HG03342 (cell line): ENCODE results near the gene RNF167.
A peak's percentile ranks its signal among the peaks of the same experiment; 100 is the strongest.

Source experiments
- ATAC-seq: cut with Tn5 transposase; IDR thresholded peaks from one replicate; pipeline ENCODE4 v1.9.1; 2021; ENCODE audit warnings: mild to moderate bottlenecking, moderate library complexity; ENCODE audit not compliant: unreplicated experiment

The RNF167 gene

DNA sequence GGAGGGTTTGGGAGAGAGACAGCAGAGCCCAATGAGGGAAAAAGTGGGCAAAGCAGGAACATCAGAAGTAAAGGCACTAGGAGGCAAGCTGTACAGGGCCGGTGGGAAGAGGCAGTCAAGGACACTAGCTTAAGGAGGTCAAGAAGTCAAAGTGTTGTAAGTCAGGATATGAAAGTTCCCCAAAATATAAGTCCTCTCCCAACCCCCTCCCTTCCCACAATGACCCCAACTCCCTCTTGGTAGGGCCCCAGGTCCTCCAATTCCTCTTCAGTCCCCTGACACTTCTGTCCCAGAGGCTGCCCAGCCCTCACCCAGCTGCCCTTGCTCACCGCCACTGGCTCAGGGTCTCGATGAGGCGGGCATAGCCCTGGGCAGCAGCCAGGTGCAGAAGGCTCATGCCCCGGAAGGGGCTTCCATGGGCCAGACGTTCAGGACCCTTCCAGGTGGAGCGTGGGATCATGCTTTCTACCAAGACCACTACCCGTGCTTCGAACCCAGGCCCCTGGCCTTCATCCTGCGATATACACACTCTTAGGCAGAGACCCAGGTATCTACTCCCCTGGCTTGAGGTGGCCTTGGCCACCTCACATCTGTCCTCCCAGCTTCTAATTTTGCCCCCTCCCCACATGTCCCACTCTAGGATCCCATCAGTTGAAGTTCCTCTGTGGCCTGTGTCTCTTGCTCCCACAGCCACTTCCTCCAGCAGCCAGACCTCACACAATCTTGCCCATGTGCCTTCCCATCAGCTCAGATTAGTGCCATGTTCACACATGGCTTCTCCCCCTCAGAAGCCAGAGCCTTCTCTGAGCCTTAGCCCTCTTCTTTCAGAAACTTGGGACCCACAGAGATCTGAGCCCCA is 33.4 kb downstream of the RNF167 start:
- no peak for ATAC-seq

DNA sequence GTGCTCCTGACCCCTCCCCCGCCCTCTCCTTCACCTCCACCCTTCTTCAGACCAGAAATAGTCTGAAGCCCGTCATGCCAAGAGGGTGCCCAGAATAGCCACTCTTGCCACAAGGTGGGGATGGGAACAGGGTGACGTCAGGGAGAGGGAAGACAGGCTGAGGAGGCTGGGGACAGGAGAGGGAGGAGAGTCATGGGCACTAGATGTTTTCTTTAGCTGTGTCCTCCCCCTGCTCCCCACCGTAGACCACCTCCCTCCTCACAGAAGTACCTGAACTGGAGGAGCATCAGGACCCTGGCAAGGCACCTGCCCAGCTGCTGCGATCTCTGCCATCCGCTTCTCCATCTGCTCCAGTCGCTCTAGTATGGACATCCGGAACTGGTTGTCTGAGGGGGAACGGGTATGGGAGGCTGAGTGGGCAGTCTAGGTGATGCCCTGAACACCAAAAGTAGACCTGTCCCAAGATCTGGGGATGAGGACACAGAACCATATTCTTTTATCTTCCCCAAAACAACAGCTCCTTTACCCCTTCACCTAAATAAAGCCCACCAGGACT is 34.1 kb downstream of the RNF167 start:
- ATAC-seq = no peak

GRCh38 chr17:4978726-4979125 is 38.7 kb downstream of the RNF167 start:
- ATAC-seq = no peak

DNA sequence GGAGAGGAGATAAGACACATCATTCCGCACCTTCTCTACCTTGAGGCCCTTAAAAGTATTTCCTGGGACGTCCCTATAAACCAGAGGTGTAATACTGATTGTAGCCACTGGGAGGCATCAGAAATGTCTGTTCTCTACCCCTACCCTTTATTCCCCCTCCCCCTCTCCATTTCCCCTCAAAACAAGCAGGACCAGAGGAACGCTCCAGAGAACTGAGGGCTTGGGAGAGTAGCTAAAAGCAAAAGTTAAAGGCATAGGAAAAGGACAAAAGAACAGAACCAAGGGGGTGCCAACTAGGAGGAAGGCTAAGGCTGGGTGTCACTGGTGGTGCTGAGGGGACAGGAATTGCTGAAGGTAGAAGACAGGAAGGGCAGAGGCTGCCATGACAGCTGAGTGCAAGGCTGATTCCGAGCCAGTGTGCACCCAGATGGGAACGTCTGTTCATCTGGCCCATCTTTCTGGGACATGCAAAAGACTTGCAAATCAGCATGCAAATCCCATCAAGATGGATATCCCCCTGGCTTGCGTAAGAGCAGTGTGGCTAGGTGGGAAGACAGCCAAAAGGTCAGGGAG is 40.7 kb downstream of the RNF167 start:
- no peak for ATAC-seq

DNA sequence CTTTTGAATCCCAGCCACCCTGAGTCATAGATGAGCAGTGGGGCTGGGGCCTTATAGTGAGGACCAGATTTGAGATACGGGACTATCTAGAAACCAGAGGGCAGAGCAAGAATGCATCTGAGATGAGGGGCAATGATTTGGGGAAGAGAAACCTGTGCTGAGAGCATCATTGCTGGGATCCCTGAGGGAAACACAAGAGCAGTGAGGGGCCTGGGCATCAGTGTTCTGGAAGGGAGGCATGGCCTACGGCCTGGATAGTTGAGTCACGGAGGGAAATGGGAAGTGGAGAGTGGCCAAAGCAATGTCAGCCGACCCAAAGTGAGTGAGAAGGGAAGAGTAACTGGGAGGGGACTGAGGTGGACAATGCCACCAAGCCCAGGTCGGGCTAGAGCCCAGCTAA is 42.2 kb downstream of the RNF167 start:
- ATAC-seq = no peak

GRCh38 chr17:4986403-4986802 is 46.3 kb downstream of the RNF167 start:
- ATAC-seq = peak; percentile 15

DNA sequence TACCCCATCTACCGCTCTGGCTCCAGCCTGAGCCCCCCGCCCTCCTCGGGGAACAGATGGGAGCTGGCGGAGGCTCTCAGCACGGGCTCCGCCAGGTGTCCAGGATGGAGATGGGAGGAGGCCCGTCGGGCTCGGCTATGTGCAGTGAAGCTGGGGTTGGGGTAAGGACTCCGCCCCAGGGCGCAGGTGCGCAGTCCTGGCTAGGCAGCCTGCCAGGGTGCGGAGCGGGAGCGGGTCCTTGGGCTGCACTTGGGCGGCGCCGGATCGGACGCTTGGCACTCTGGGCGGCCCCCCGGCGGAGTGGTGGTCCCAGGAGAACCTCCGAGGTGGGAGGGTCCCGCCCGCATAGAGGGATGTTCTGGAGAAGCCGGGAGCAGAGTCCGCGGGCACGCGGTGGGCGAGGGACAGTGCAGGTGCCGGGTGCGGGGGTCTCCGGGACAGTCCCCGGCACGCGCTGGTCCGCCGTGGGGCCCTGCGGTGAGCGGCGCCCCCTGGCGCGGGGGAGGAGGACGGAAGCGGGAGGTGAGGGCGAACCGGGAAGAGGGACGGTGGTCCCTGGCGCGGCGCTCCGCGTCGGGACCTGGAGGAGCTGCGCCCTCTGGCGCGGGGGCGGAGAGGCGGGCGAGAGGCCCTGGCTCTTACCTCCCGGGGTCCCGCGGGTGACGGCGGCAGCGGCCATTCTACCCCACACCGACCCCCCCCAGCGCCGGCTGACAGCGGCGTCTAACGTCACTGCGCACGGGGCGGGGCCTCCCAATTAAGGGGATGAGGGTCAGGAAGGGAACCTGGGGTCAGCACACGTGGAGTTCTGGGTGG is 47.1 kb downstream of the RNF167 start, which contains the start of gene CAMTA2:
TSS of gene CAMTA2 (minus strand) at position 725 of the 816 bp plus-strand sequence. CDS start 1,453 bp downstream, outside the sequence.
- peak; percentile 59 for ATAC-seq

DNA sequence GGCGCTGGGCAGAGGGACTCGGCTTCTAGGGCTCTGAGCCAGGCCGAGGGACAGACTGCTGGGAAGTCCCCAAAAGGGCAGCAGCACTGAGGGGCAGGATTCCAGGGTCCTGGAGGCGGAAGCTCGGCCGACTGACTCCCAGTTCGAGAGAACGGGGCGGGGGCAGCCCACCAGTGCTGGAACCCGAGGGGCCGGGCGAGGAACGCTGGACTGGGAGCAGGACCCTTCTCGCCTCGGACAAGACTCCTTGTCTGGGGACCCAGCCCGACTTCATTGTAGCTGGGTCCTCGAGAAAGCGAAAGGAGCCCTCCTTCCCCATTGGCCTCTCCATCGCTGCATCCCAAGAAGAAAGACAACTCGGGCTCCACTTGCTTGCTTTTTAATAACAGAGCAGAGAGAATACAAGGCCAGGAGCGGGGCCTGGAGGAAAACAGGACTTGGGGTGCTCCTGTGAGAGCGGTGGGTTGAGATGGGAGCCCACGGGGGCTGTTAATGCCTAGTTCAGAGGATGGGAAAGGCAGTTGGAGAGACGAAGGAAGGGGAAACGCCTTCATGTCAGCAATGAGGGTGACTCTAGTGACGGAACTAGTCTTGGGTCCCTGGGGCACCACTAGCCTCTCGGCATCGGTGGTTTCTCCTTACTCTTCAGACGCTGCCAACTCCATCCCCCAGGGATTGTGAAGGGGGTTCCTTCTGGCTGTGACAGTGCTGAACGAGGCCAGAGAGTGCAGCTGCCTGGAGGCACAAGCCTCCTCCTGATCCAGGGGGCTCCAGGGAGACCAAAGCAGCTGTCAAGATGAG is 47.9 kb downstream of the RNF167 start:
- no peak for ATAC-seq

- ATAC-seq = no peak
Measured at GRCh38 chr17:4994081-4994595, 54.1 kb downstream of the RNF167 start.
